Left cardiac atrium (tissue), 4 donors: ENCODE measurements around the gene DNAJC12. TPM values are rescaled to one million over a fixed set of nuclear protein-coding genes. Genes with fewer than 3 reads are reported as not detected.
"Not testable (repeated sequence)": the region's sequence is repeated elsewhere in the genome, so short reads cannot be mapped to it uniquely, and the experiment has no call there.

ENCODE experiments used
- ATAC-seq, 2 donors: fragments of 200-7000 bp; cut with Tn5 transposase; one replicate each; pipeline ENCODE4 v1.9.1; 2020; ENCODE audit warnings: mild to moderate bottlenecking in 2 of 2, moderate library complexity in 2 of 2
- DNase-seq: peaks from one replicate; pipeline ENCODE4 v3.0.0-alpha.2; 2020
- intact Hi-C, 2 donors: fragments of 100-400 bp; cut with DNase I; formaldehyde crosslinking; loops; one replicate each; pipeline versions ENCODE4 v1.14.1 to v1.15.1; 2022 to 2023
- total RNA-seq, 2 donors: library from RNA; stranded (reverse); fragmentation: NEBNext Ultra II Directional; extraction: Animal tissue kit (Norgen Biotek cat#: 25700); gene quantifications; one replicate each; pipeline ENCODE4 v1.2.1, GENCODE V29; 2021
- donor health status: DM: no; HTN: yes; CAD: no.
- donor health status: DM: no; HTN: yes; CAD: no; lungs with severe emphysema.
- donor health status: DM: yes; HTN: yes; CAD: no.
- donor health status: Dilated cardiomyopathy.

DNAJC12 gene
- total RNA-seq, 2 donors from 2014 or later: 3.6 to 3.7 TPM

GRCh38 chr10:67843284-67843683 lies 5.3 kb upstream of the DNAJC12 start:
- DNase-seq (no peak), ATAC-seq (no peak)
- intact Hi-C loops: no loop called here

GRCh38 chr10:67841737-67842136 lies 3.7 kb upstream of the DNAJC12 start:
- intact Hi-C loops: no loop called here
- DNase-seq: no peak
- ATAC-seq: no peak

DNA sequence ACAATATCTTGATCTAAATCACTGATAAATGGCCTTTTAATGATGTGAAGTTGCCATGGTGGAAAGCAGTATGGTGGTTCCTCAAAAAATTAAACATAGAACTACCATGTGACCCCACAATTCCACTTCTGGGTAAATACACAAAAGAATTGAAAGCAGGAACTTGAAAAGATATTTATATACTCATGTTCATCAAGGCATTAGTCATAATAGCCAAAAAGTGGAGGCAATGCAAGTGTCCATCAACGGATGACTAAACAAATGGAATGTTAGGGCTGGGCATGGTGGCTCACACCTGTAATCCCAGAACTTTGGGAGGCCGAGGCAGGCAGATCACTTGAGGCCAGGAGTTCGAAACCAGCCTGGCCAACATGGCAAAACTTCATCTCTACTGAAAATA lies 2.0 kb upstream of the DNAJC12 start:
- ATAC-seq: no peak
- DNase-seq: no peak
- intact Hi-C loops: no loop called here

GRCh38 chr10:67839511-67839910 lies 1.5 kb upstream of the DNAJC12 start:
- not testable (repeated sequence) for DNase-seq

DNA sequence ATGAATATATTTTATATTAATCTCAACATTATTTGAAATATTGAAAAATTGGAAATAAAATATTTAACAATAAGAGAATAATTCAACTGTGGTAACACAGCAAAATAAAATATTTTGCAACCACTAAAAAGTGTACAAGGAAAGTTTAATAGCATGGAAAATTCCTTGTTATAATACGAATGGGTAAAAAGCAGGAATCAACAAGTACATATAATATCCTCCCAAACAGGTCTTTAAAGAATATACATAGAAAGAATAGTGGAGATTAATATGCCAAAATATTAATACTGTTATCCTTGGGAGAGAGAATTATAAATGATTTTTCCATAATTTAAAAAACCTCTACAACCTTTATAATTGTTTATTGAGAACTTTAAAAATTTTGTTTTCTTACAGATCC lies 1.0 kb downstream of the DNAJC12 start:
- ATAC-seq: no peak

More at GRCh38 chr10:67839511-67839910, 1.5 kb upstream of the DNAJC12 start:
- ATAC-seq, intact Hi-C loops: not testable (repeated sequence)

GRCh38 chr10:67836488-67836887 lies 1.5 kb downstream of the DNAJC12 start:
- no peak for ATAC-seq
- intact Hi-C loops: no loop called here
- no peak for DNase-seq

More for the DNA sequence above, 1.0 kb downstream of the DNAJC12 start:
- no peak for DNase-seq
- intact Hi-C loops: no loop called here

DNA sequence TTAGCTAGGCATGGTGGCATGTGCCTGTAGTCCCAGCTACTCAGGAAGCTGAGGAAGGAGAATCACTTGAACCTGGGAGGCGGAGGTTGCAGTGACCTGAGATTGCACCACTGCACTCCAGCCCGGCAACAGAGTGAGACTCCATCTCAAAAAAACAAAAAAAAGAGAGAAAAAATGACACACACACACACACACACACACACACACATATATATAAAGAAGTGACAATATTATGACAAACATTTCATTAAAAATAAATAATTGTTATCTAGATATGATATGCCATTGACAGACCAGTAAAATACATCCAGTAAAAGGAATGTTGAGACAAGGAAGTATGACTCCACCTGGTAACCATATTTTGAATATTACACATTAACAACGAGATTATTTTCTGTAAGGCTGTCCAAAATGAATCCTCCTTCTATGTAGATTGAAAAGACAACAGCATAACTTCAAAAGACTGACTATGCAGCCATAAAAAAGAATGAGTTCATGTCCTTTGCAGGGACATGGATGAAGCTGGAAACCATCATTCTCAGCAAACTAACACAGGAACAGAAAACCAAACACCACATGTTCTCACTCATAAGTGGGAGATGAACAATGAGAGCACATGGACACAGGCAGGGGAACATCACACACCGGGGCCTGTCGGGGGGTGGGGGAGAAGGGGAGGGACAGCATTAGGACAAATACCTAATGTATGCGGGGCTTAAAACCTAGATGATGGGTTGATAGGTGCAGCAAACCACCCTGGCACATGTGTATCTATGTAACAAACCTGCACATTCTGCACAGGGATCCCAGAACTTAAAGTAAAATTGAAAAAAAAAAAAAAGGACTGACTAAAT lies 2.2 kb downstream of the DNAJC12 start:
- intact Hi-C loops: not testable (repeated sequence)

GRCh38 chr10:67834375-67834774 lies 3.6 kb downstream of the DNAJC12 start:
- intact Hi-C loops: no loop called here
- no peak for ATAC-seq
- no peak for DNase-seq

More for the DNA sequence above, 2.2 kb downstream of the DNAJC12 start:
- not testable (repeated sequence) for DNase-seq, ATAC-seq

- ATAC-seq: no peak
- no peak for DNase-seq
- intact Hi-C loops: no loop called here
These were observed 10.2 kb downstream of the DNAJC12 start for GRCh38 chr10:67827811-67828210.

- DNase-seq (no peak), ATAC-seq (no peak)
- intact Hi-C loops: no loop called here
These were observed 18.2 kb downstream of the DNAJC12 start for GRCh38 chr10:67819768-67820204.

- intact Hi-C loops: no loop called here
- DNase-seq: no peak
- no peak for ATAC-seq
These were observed 19.7 kb downstream of the DNAJC12 start for GRCh38 chr10:67818323-67818722.

DNA sequence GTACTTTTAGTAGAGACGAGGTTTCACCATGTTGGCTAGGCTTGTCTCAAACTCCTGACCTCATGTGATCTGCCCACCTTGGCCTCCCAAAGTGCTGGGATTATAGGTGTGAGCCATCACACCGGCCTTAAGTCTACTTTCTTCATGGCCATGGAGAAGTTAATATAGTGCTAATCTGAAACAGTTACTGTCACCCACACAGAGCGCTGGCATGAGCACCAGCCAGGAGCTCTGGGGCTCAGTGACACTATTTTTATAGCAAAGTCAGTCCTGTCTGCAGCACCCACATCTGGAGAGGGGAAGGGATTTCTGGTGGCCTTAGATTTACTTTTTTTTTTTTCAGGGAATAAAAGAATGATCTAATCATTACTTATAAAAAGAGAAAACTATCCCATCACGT lies 21.3 kb downstream of the DNAJC12 start:
- intact Hi-C loops: no loop called here
- no peak for ATAC-seq
- no peak for DNase-seq

- ATAC-seq: no peak
- DNase-seq: no peak
- intact Hi-C loops: no loop called here
These were observed 22.4 kb downstream of the DNAJC12 start for GRCh38 chr10:67815571-67816059.

DNA sequence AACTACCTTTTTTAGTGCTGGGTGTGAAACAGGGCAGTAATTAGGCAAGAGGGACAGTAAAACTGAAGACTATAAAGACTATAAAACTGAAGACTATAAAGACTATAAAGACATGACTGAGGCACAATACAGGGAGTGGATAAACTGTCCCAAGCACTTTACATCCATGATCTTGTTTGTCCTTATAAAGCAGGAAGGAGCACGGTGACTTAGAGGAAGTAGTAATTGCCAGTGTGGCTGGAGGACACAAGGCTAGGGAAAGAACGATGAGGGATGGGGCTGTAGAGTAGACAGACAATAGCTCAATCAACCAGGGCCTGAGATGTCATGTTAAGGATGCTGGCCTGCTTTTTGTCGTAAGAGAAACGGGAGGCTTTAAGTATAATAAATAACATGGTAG lies 26.0 kb downstream of the DNAJC12 start:
- DNase-seq (no peak), ATAC-seq (no peak)
- intact Hi-C loops: no loop called here

DNA sequence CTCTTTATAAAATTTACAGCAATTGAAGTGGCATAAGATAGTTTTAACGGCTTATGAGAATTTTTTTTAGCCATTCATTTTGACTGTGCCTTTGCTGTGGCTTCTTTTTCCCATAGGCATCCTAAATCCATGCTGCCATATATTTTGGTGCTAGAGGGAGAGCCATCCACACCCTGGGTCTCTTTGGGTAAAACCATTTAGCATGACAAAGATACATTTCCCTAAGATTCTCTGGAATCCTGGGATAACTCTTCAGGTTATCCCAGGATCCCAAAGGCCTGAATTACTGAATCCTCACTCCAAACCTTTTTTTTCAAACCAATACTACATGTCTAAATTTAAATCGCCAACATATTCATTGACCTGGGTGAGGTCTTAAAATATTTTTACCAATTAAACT lies 28.9 kb downstream of the DNAJC12 start:
- intact Hi-C loops: no loop called here
- no peak for DNase-seq
- no peak for ATAC-seq

DNA sequence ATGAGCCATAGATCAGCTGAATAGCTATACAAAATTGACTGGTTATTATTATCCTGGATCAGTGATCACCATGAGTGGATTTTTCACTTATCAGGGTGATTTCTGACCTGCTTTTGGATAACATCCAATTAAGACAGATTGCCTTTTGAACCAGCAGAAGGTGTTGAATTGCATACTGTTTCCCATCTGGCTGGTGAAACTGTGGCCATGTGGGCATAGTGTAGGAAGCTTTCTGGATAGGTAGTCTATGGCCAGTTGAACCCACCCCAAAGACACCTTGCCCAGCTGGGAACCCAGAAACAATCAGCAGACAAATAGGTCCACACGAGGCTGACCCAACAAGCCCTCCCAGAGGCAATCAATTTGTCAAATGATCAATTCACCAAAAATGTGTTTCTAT lies 29.3 kb downstream of the DNAJC12 start:
- intact Hi-C loops: no loop called here
- no peak for DNase-seq
- ATAC-seq: no peak

GRCh38 chr10:67807855-67808456 lies 30.0 kb downstream of the DNAJC12 start:
- intact Hi-C loops: no loop called here
- ATAC-seq (no peak), DNase-seq (no peak)

- DNase-seq: no peak
These were observed 33.7 kb downstream of the DNAJC12 start for GRCh38 chr10:67804395-67804678.

GRCh38 chr10:67803588-67804394 lies 34.2 kb downstream of the DNAJC12 start:
- DNase-seq (no peak), ATAC-seq (no peak)
- intact Hi-C loops: no loop called here

More at GRCh38 chr10:67804395-67804678, 33.7 kb downstream of the DNAJC12 start:
- no peak for ATAC-seq
- intact Hi-C loops: no loop called here
